GM19372 (cell line): ENCODE data around the gene IFI44.

Experiments used
- ATAC-seq: cut with Tn5 transposase; IDR thresholded peaks from one replicate; pipeline ENCODE4 v1.9.1; 2021; ENCODE audit warnings: mild to moderate bottlenecking, low read depth, moderate library complexity; ENCODE audit not compliant: unreplicated experiment

IFI44 gene

GRCh38 chr1:78649628-78650027, at the start of gene IFI44:
IFI44 (plus strand) TSS chr1:78649831; CDS start chr1:78650196, 365 bp downstream.
- peak; percentile 83 for ATAC-seq

GRCh38 chr1:78601068-78601467, 48.6 kb upstream of the IFI44 start:
- no peak for ATAC-seq

- ATAC-seq, result no peak
Measured at GRCh38 chr1:78603206-78603605, 46.4 kb upstream of the IFI44 start.

GRCh38 chr1:78604643-78605042, 45.0 kb upstream of the IFI44 start:
- ATAC-seq, result no peak

- no peak for ATAC-seq
Measured at GRCh38 chr1:78606274-78606673, 43.4 kb upstream of the IFI44 start.

- ATAC-seq, result no peak
Measured at GRCh38 chr1:78607334-78607927, 42.2 kb upstream of the IFI44 start.

- ATAC-seq, result no peak
Measured at GRCh38 chr1:78607944-78608343, 41.7 kb upstream of the IFI44 start.

GRCh38 chr1:78617615-78618026, 32.0 kb upstream of the IFI44 start:
- ATAC-seq, result peak; percentile 63

GRCh38 chr1:78619032-78619431, 30.6 kb upstream of the IFI44 start:
- no peak for ATAC-seq

GRCh38 chr1:78619446-78619802, 30.2 kb upstream of the IFI44 start:
- no peak for ATAC-seq

GRCh38 chr1:78619803-78620579, 29.6 kb upstream of the IFI44 start, which contains the start of gene IFI44L:
IFI44L (plus strand) TSS chr1:78620448; CDS start chr1:78627916, 7,468 bp downstream.
- peak; percentile 44 for ATAC-seq

GRCh38 chr1:78620666-78621065, 29.0 kb upstream of the IFI44 start:
- no peak for ATAC-seq

- no peak for ATAC-seq
Measured at GRCh38 chr1:78622548-78622947, 27.1 kb upstream of the IFI44 start.

- no peak for ATAC-seq
Measured at GRCh38 chr1:78624035-78624434, 25.6 kb upstream of the IFI44 start.

GRCh38 chr1:78627321-78627720, 22.3 kb upstream of the IFI44 start:
- no peak for ATAC-seq

- ATAC-seq, result no peak
Measured at GRCh38 chr1:78630600-78630999, 19.0 kb upstream of the IFI44 start.

- ATAC-seq, result no peak
Measured at GRCh38 chr1:78633209-78633608, 16.4 kb upstream of the IFI44 start.

GRCh38 chr1:78640462-78640861, 9.2 kb upstream of the IFI44 start:
- ATAC-seq, result peak; percentile 89

- no peak for ATAC-seq
Measured at GRCh38 chr1:78641558-78641957, 8.1 kb upstream of the IFI44 start.

GRCh38 chr1:78645723-78646122, 3.9 kb upstream of the IFI44 start:
- no peak for ATAC-seq

GRCh38 chr1:78647238-78647637, 2.4 kb upstream of the IFI44 start:
- ATAC-seq, result no peak

GRCh38 chr1:78650114-78650660, 556 bp downstream of the IFI44 start:
- no peak for ATAC-seq
